Loucy (cell line): ENCODE data around the gene VWA8.

Experiments
- CTCF ChIP-seq: fragments of 200-600 bp; sonication (generic); conservative IDR thresholded peaks from 2 replicates; pipeline ENCODE4 v1.5.1; 2014; ENCODE audit warnings: mild to moderate bottlenecking, antibody characterized with exemption, low read length
- EZH2phosphoT487 ChIP-seq: fragments of 200-600 bp; IDR thresholded peaks from 2 replicates; pipeline ENCODE4 v1.6.1; 2018; ENCODE audit warnings: antibody characterized with exemption, mild to moderate bottlenecking, moderate library complexity, borderline replicate concordance

DNA sequence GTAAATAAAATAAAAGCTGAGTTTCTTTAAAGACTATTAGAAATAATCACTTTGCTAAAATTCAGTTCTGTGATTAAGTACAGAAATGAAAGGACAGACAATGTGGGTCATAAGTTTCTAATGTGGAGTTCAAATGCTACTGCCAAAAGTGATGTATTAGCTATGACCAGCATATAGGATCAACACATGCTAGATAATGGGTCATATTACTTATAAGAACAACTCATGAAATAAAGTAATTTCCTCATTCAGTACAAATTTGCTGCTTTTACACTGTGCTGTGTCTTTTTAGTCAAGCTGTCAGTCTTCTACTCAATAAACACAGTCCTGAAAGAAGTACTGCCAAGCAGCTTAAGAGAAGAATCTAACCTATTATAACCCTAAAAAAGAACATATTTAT, 135.2 kb downstream of the VWA8 start:
- TF ChIP-seq CTCF (no peak), EZH2phosphoT487 (no peak)
